ENCODE data around the gene CCDC89.
"Not testable (repeated sequence)": the region's sequence is repeated elsewhere in the genome, so short reads cannot be mapped to it uniquely, and the experiment has no call there.

The CCDC89 gene

GRCh38 chr11:85694385-85694980 lies 8.5 kb upstream of the CCDC89 start:
- DNase-seq (ENCODE audit: low read depth in 3 of 3) = no peak

GRCh38 chr11:85685125-85685819 lies 723 bp downstream of the CCDC89 start:
- no peak for DNase-seq (ENCODE audit: low read depth in 3 of 3)

DNA sequence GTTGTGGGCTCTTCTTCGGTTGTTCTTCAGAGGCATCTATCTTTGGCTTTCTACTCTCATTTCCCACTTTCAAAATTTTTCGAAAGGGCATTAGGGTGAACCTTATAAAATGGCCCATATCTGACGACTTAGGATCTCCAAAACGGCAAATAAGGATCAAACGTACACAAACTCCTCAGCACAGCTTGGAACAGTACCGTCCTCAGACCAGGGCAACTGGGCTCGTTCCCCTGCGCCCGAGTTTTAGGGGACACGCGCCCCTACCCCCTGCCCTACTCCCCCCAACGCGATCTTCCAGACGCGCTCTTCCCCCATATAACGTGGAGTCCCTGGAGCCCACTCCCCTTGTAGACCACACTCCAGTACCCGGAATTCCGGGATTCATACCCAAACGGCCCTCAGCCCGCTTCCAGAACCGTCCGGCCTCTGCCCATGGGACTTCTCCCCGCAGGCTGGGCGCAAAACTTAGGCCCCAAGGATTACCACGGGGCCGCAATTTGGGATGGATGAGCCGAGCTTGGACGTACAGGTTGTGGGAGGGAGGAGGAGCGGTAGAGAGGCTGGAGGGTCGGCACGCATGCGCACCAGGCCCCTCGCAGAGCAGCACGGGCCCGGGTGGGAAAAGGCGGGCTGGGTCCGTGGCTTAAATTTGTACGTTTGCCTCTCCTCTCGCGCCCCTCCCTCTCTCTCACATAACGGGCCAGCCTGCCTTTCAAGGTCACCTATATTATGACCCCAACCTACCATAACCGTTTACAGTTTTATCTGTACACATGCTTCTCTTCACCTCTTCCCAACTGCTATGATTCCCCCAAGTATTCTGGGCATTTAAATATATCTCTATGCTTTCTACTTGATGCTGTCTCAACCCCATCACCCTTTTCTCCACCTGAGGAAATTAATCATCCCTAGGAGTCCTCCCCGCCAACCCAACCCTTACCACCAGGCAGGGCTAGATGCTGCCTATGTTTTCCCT lies 3.4 kb downstream of the CCDC89 start:
- peak; percentile 45 to 70 (median 47) for DNase-seq (ENCODE audit: low read depth in 3 of 3)

GRCh38 chr11:85680897-85681296 lies 5.1 kb downstream of the CCDC89 start:
- DNase-seq (ENCODE audit: low read depth in 3 of 3) = no peak

GRCh38 chr11:85679576-85679975 lies 6.4 kb downstream of the CCDC89 start:
- DNase-seq (ENCODE audit: low read depth in 3 of 3) = no peak

DNA sequence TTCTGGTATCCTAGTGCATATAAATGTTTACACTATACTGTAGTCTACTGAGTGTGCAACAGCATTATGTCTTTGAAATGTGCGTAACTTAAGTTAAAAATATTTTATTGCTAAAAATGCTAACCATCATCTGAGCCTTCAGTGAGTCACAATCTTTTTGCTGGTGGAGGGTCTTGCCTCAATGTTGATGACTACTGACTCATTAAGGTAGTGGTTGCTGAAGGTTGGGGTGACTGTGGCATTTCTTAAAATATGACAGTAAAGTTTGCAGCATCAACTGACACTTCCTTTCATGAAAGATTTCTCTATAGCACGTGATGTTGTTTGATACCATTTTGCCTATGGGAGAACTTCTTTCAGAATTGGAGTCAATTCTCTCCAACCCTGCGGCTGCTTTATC lies 12.6 kb downstream of the CCDC89 start:
- DNase-seq (ENCODE audit: low read depth in 3 of 3) = no peak

DNA sequence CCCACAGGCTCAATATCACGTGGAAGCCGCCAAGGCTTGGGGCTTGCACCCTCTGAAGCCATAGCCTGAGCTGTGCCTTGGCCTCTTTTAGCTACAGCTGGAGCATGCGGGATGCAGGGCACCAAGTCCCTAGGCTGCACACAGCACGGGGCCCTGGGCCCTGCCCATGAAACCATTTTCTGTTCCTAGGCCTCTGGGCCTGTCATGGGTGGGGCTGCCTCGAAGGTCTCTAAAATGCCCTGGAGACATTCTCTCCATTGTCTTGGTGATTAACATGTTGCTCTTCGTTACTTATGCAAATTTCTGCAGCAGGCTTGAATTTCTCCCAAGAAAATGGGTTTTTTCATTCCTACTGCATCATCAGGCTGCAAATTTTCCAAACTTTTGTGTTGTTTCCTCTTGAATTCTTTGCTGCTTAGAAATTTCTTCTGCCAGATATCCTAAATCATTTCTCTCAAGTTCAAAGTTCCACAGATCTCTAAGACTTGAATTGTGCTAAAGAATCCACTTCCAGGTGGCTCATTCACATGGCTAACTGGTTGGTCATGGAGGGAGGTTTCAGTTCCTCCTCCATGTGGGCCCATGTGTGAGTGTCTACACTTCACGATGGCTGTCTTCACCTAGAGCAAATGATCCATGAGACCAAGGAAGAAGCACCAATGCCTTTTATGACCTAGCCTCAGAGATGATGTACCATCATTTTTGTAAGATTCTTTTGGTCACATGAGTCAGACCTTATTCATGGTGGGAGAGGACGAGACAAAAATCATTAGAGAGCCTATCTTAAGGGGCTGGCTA lies 13.7 kb downstream of the CCDC89 start:
- no peak for DNase-seq (ENCODE audit: low read depth in 3 of 3)

GRCh38 chr11:85670949-85671663 lies 14.9 kb downstream of the CCDC89 start:
- DNase-seq (ENCODE audit: low read depth in 3 of 3) = not testable (repeated sequence)

GRCh38 chr11:85668157-85668556 lies 17.8 kb downstream of the CCDC89 start:
- DNase-seq (ENCODE audit: low read depth in 3 of 3) = no peak

- no peak for DNase-seq (ENCODE audit: low read depth in 3 of 3)
Measured at GRCh38 chr11:85666687-85667086, 19.3 kb downstream of the CCDC89 start.

- no peak for DNase-seq (ENCODE audit: low read depth in 3 of 3)
Measured at GRCh38 chr11:85665733-85666132, 20.3 kb downstream of the CCDC89 start.

- DNase-seq (ENCODE audit: low read depth in 3 of 3) = peak; percentile 90 to 95 (median 90)
Measured at GRCh38 chr11:85664615-85665481, 21.1 kb downstream of the CCDC89 start, which contains the start of gene CREBZF. TSS of gene CREBZF (minus strand) at chr11:85665129. CDS start at chr11:85664875, 254 bp downstream.

- DNase-seq (ENCODE audit: low read depth in 3 of 3) = peak; percentile 75 to 83 (median 77)
Measured at GRCh38 chr11:85663753-85664614, 22.0 kb downstream of the CCDC89 start.

DNA sequence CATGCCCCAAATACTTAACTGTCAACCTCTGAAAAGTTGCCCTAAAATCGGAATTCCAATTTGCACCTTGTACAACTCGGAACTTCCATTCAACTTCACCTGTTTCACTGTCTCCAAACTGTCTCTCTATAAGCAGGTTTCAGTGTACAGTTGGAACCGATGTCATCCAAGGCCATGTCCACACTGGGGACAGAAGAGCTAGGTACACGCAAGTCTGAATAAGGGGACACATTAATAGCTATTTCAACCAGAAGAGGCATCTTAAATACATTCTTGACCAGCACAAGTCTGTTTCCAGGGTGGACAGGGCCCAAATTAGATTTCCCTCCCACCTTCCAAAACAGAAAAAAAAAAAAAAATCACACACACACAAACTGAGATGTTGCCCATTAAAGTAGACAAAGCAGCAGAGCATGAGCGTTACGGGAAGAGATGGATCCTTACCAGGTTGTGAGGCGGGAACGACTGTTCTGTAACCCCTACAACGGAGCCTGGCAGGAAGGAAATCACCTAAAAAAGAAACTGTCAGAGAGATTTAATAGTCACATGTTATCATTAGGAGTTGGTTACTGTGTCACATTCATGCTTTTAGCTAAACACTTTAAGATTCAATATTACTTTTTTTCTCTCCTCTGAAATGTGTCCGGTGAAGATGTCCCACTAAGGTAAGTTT lies 22.8 kb downstream of the CCDC89 start:
- DNase-seq (ENCODE audit: low read depth in 3 of 3) = no peak

DNA sequence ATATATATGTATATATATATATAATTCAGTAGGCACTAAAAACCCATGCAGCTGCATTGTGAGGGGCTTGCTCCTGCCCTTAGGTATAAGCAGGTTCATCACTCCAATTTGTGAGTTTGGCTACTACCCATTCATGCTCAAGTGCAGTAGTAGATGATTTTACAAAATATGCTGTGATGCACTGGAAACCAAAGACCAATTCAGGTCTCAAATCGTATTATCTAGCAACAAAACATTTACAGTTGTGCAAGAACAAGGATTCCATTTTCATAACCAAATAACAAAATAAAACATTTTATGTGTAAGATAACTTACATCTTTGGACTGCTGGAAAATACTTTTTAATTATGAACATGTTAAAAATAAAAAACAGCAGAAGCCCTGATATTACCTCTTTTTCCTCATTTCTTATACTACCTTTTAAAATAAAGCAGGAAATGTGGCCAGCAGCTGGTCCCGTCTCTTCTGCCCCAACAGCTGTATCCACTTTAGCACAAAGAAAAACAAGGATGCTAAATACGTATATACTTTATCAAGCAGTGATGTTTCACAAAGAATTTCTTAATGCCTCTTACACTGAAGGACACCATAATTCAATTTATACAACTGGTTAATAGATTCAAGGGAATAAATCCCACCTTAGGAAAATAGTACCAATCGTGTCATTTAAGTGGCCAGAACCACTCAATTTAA lies 23.9 kb downstream of the CCDC89 start:
- no peak for DNase-seq (ENCODE audit: low read depth in 3 of 3)

- DNase-seq (ENCODE audit: low read depth in 3 of 3) = no peak
Measured at GRCh38 chr11:85658180-85658579, 27.8 kb downstream of the CCDC89 start.

DNA sequence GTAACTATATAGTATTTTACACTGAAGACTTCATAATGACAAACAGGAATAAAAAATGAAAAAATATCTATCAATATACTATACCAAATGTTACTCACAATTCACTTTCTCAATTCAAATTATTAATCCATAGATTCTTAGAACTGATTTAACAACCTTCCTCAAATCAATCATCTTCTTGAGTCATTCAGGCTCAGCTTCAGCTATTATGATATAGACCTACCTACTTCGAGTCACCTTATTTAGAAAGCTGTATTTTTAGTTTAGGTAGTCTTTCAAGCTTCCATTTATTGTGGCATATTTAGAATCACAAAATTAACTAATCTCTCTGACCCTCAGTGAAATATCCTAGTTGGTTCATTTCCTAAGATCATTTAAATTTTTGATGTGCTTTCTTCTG lies 29.2 kb downstream of the CCDC89 start:
- DNase-seq (ENCODE audit: low read depth in 3 of 3) = no peak

GRCh38 chr11:85654343-85654742 lies 31.7 kb downstream of the CCDC89 start:
- not testable (repeated sequence) for DNase-seq (ENCODE audit: low read depth in 3 of 3)
